Neural cell (in vitro differentiated cells): Measurements from ENCODE around the gene KIAA2012. TPM values are rescaled to one million over a fixed set of nuclear protein-coding genes. Genes with fewer than 3 reads are reported as not detected.

Source experiments
- H2AFZ ChIP-seq: fragments of 200-600, 300-800 bp; sonication (generic), shearing (Covaris generic); 2 replicates; pipeline ENCODE4 v1.6.0; 2014; ENCODE audit warnings: low read depth, mild to moderate bottlenecking, antibody characterized with exemption, low read length, moderate library complexity
- H3F3A ChIP-seq: fragments of 200-600 bp; shearing (Covaris generic); 2 replicates; pipeline ENCODE4 v1.6.1; 2016; ENCODE audit warnings: mild to moderate bottlenecking, moderate library complexity, mixed read lengths, antibody characterized with exemption, low read length; ENCODE audit not compliant: insufficient read depth, poor library complexity, severe bottlenecking
- H3K27ac ChIP-seq: fragments of 200-600, 300-800 bp; sonication (generic), shearing (Covaris generic); 2 replicates; pipeline ENCODE4 v1.5.1; 2014; ENCODE audit warnings: mild to moderate bottlenecking, low read length, moderate library complexity
- H3K27me3 ChIP-seq: fragments of 300-800, 200-600 bp; sonication (generic), shearing (Covaris generic); 2 replicates; pipeline ENCODE4 v1.6.0; 2014; ENCODE audit warnings: mild to moderate bottlenecking, low read depth, low read length, moderate library complexity; ENCODE audit not compliant: insufficient read depth
- H3K36me3 ChIP-seq: fragments of 300-800, 200-600 bp; sonication (generic), shearing (Covaris generic); 2 replicates; pipeline ENCODE4 v1.5.1; 2014; ENCODE audit warnings: mild to moderate bottlenecking, antibody characterized with exemption, low read length, moderate library complexity; ENCODE audit not compliant: insufficient read depth
- H3K4me2 ChIP-seq: fragments of 300-800, 200-600 bp; sonication (generic), shearing (Covaris generic); 2 replicates; pipeline ENCODE4 v1.6.0; 2014; ENCODE audit warnings: mild to moderate bottlenecking, low read length
- H3K4me3 ChIP-seq: fragments of 300-800, 200-600 bp; sonication (generic), shearing (Covaris generic); 2 replicates; pipeline ENCODE4 v1.5.1; 2014; ENCODE audit warnings: mild to moderate bottlenecking, low read length, moderate library complexity
- H3K79me2 ChIP-seq: fragments of 200-600 bp; shearing (Covaris generic); replicated peaks from 2 replicates; pipeline ENCODE4 v1.6.0; 2014; ENCODE audit warnings: mild to moderate bottlenecking, low read length, moderate library complexity; ENCODE audit not compliant: insufficient read depth
- H3K9ac ChIP-seq: fragments of 300-800, 200-600 bp; sonication (generic), shearing (Covaris generic); 2 replicates; pipeline ENCODE4 v1.6.1; 2016; ENCODE audit warnings: mild to moderate bottlenecking, low read length, mixed read lengths
- H3K9me2 ChIP-seq: fragments of 200-600 bp; shearing (Covaris generic); 2 replicates; pipeline ENCODE4 v1.6.1; 2016; ENCODE audit warnings: mild to moderate bottlenecking, low read length, mixed read lengths; ENCODE audit not compliant: insufficient read depth
- H3K9me3 ChIP-seq: fragments of 200-600, 300-800 bp; sonication (generic), shearing (Covaris generic); 2 replicates; pipeline ENCODE4 v1.6.1; 2016; ENCODE audit warnings: mild to moderate bottlenecking, mixed run types, low read length, moderate library complexity, mixed read lengths
- H4K20me1 ChIP-seq: fragments of 200-600 bp; shearing (Covaris generic); 2 replicates; pipeline ENCODE4 v1.6.1; 2016; ENCODE audit warnings: mild to moderate bottlenecking, mixed run types; ENCODE audit not compliant: insufficient read depth
- CTCF ChIP-seq: fragments of 450-650 bp; IDR thresholded peaks from 2 replicates; pipeline ENCODE4 v1.5.1; 2014; ENCODE audit warnings: antibody characterized with exemption, mild to moderate bottlenecking, moderate library complexity; ENCODE audit not compliant: poor library complexity, severe bottlenecking
- EP300 ChIP-seq: fragments of 450-650 bp; conservative IDR thresholded peaks from 2 replicates; pipeline ENCODE4 v1.6.1; 2014; ENCODE audit warnings: antibody characterized with exemption, mild to moderate bottlenecking, moderate library complexity; ENCODE audit not compliant: poor library complexity, severe bottlenecking
- EZH2 ChIP-seq: fragments of 200-600, 300-800 bp; shearing (Covaris generic), sonication (generic); IDR thresholded peaks from 2 replicates; pipeline ENCODE4 v1.6.1; 2014; ENCODE audit warnings: antibody characterized with exemption, low read length, borderline replicate concordance, mild to moderate bottlenecking; ENCODE audit not compliant: insufficient read depth, poor library complexity, severe bottlenecking
- MXI1 ChIP-seq: fragments of 450-650 bp; conservative IDR thresholded peaks from 2 replicates; pipeline ENCODE4 v1.6.1; 2014; ENCODE audit warnings: antibody characterized with exemption, mild to moderate bottlenecking; ENCODE audit not compliant: poor library complexity, severe bottlenecking
- POLR2AphosphoS5 ChIP-seq: IDR thresholded peaks from 2 replicates; pipeline ENCODE4 v1.6.1; 2012
- RAD21 ChIP-seq: fragments of 450-650 bp; conservative IDR thresholded peaks from 2 replicates; pipeline ENCODE4 v1.6.1; 2014; ENCODE audit warnings: antibody characterized with exemption, mild to moderate bottlenecking, moderate library complexity
- REST ChIP-seq: IDR thresholded peaks from 2 replicates; pipeline ENCODE4 v1.6.1; 2012; ENCODE audit warnings: borderline replicate concordance
- SMC3 ChIP-seq: fragments of 450-650 bp; conservative IDR thresholded peaks from 2 replicates; pipeline ENCODE4 v1.6.1; 2014; ENCODE audit warnings: antibody characterized with exemption, mild to moderate bottlenecking, moderate library complexity; ENCODE audit not compliant: poor library complexity
- TAF1 ChIP-seq: IDR thresholded peaks from 2 replicates; pipeline ENCODE4 v1.6.1; 2012; ENCODE audit warnings: low read depth
- polyA plus RNA-seq: library from polyadenylated mRNA; depleted of rRNA; stranded (reverse); fragments of >200 nt; gene quantifications from 2 replicates; pipeline ENCODE4 v1.2.3, GENCODE V29; 2014

The KIAA2012 gene
- polyA plus RNA-seq, 1 donor from 2014 or later, result not detected

DNA sequence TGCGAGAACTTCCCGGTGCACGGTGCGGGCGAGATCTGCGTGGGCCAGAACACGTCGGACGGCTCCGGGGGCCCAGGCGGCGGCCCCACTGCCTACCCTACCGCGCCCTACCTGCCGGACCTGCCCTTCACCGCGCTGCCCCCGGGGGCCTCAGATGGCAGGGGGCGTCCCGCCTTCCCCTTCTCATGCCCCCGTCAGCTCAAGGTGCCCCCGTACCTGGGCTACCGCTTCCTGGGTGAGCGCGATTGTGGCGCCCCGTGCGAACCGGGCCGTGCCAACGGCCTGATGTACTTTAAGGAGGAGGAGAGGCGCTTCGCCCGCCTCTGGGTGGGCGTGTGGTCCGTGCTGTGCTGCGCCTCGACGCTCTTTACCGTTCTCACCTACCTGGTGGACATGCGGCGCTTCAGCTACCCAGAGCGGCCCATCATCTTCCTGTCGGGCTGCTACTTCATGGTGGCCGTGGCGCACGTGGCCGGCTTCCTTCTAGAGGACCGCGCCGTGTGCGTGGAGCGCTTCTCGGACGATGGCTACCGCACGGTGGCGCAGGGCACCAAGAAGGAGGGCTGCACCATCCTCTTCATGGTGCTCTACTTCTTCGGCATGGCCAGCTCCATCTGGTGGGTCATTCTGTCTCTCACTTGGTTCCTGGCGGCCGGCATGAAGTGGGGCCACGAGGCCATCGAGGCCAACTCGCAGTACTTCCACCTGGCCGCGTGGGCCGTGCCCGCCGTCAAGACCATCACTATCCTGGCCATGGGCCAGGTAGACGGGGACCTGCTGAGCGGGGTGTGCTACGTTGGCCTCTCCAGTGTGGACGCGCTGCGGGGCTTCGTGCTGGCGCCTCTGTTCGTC is 37.7 kb upstream of the KIAA2012 start:
- Histone ChIP-seq H3K27ac (no peak overlapping the region), H3K36me3 (no peaks in the 10 kb centered on the region), H3K9me2 (no peaks in the 10 kb centered on the region), H3K9me3 (no peaks in the 10 kb centered on the region), H3F3A (no peaks in the 10 kb centered on the region), H3K4me3 (peak overlapping the region; percentile 70), H2AFZ (no peak overlapping the region), H3K27me3 (peaks cover 65% of the 10 kb centered on the region), H3K9ac (no peak overlapping the region), H3K79me2 (peaks cover 21% of the 10 kb centered on the region), H3K4me2 (peak overlapping the region; percentile 51), H4K20me1 (no peaks in the 10 kb centered on the region)
- TF ChIP-seq EZH2, result peak; percentile 42
- no peak for TF ChIP-seq EP300
- TF ChIP-seq RAD21, result peak; percentile 58
- TF ChIP-seq SMC3, result peak; percentile 57
- peak; percentile 29 for TF ChIP-seq MXI1
- no peak for TF ChIP-seq REST
- peak; percentile 60 for TF ChIP-seq CTCF

DNA sequence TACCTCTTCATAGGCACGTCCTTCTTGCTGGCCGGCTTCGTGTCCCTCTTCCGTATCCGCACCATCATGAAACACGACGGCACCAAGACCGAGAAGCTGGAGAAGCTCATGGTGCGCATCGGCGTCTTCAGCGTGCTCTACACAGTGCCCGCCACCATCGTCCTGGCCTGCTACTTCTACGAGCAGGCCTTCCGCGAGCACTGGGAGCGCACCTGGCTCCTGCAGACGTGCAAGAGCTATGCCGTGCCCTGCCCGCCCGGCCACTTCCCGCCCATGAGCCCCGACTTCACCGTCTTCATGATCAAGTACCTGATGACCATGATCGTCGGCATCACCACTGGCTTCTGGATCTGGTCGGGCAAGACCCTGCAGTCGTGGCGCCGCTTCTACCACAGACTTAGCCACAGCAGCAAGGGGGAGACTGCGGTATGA is 37.1 kb upstream of the KIAA2012 start:
- Histone ChIP-seq H3K36me3 (no peaks in the 10 kb centered on the region), H3K9me3 (no peaks in the 10 kb centered on the region), H2AFZ (no peak overlapping the region), H3K4me2 (no peak overlapping the region), H3F3A (no peaks in the 10 kb centered on the region), H3K79me2 (peaks cover 21% of the 10 kb centered on the region), H3K27me3 (peaks cover 65% of the 10 kb centered on the region), H3K4me3 (peak overlapping the region; percentile 70), H3K9ac (no peak overlapping the region), H3K27ac (no peak overlapping the region), H3K9me2 (no peaks in the 10 kb centered on the region), H4K20me1 (no peaks in the 10 kb centered on the region)
- TF ChIP-seq EP300 (no peak), MXI1 (no peak), TAF1 (no peak), POLR2AphosphoS5 (no peak), REST (no peak), RAD21 (no peak), SMC3 (no peak)
